ENCODE data around the gene NTSR1. TPM values are rescaled to one million over a fixed set of nuclear protein-coding genes. Genes with fewer than 3 reads are reported as not detected.

NTSR1 gene
- total and polyA plus RNA-seq, 3 experiments from 2014 or later: not detected

DNA sequence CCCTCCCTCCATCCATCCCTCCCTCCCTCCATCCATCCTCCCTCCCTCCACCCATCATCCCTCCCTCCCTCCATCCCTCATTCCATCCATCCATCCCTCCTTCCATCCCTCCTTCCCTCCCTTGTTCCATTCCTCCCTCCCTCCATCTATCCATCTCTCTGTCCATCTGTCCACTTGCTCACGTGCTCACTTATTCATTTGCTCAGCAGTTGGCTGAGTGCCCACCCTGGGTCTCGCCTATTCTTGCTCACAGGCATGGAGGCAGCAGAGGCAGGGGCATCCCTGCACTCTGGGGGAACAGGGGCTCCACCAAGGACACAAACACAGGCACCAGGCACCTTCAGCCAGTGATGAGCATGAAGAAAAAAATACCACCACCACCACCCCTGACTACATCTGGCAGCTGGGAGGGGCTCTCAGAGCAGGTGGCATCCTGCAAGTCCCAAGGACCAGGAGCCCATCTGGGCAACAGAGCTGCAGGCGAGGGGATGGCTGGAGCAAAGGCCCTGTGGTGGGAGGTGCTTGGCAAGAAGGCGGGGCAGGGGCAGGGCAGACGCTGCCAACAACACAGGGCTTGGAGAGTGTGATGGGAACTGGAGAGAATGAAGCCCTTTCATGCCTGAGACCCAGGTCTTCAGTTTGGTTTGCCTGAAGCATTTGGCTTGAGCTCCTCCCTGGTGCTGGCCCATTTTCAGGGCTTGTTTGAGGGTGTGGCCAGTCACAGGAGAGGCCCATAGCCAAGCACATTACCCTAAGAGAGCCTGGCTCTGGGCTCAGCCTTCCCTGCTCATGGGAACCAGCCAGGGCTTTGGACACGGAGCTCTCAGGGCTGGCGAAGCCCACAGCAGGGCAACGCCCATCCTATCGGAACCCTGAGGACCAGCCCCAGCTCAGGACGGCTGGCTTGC lies 47.4 kb downstream of the NTSR1 start:
- no peaks in the 10 kb centered on the region for H3K9me3 ChIP-seq (ENCODE audit: low read length)
- no peak overlapping the region for H3K4me3 ChIP-seq (ENCODE audit: low read length)
- Mint-ChIP-seq H3K4me1 (no peaks in the 10 kb centered on the region), H3K27me3 (peaks cover 13 to 24% of the 10 kb centered on the region in 2 donors), H3K9me3 (no peaks in the 10 kb centered on the region), H3K4me3 (no peak overlapping the region), H3K27ac (no peak overlapping the region), H3K36me3 (no peaks in the 10 kb centered on the region)
- no peaks in the 10 kb centered on the region for H3K27me3 ChIP-seq (ENCODE audit: insufficient read depth, low read length, poor library complexity, severe bottlenecking)
- CTCF ChIA-PET: no interaction called here
- H3K4me1 ChIP-seq (ENCODE audit: insufficient read depth, low read length): no peaks in the 10 kb centered on the region
- POLR2A ChIA-PET: no interaction called here
- H3K36me3 ChIP-seq (ENCODE audit: insufficient read depth, low read length): no peaks in the 10 kb centered on the region
- no peak for DNase-seq
- H3K27ac ChIP-seq (ENCODE audit: low read depth, low read length): no peak overlapping the region

DNA sequence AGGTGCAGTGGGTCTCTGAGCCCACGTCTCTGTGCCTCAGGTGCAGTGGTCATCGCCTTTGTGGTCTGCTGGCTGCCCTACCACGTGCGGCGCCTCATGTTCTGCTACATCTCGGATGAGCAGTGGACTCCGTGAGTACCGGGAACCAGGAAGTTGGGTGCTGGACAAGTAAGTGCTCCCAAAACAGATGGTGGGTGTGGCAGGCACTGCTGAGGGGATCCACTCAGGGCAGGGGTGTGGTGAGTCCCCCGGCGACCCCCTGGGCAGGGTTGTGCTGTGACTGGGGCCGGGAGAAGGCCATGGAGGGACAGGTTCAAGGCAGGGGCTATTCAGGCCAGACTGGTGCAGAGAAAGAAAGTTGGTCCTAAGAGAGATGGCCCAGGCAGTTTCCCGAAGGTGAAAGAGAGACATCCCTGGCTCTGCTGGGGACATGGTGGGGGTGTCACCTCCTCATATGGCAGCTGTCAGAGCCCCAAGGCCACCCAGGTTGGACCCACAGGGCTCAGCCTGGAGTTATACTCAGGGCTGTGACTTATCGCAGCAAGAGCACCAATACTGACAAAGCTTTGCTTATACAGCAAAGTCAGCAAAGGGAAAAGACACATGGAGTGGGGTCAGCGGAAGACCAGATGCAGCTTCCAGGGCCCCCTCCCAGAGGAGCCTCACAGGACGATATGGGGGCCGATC lies 49.7 kb downstream of the NTSR1 start:
- Histone ChIP-seq H3K4me1 (ENCODE audit: insufficient read depth, low read length) (no peaks in the 10 kb centered on the region), H3K4me3 (ENCODE audit: low read length) (no peak overlapping the region), H3K9me3 (ENCODE audit: low read length) (no peaks in the 10 kb centered on the region), H3K27ac (ENCODE audit: low read depth, low read length) (no peak overlapping the region), H3K36me3 (ENCODE audit: insufficient read depth, low read length) (no peaks in the 10 kb centered on the region), H3K27me3 (ENCODE audit: insufficient read depth, low read length, poor library complexity, severe bottlenecking) (no peaks in the 10 kb centered on the region)
- Mint-ChIP-seq H3K36me3 (no peaks in the 10 kb centered on the region), H3K27ac (peak overlapping the region in 1 of 8 donors; percentile 61), H3K4me3 (no peak overlapping the region), H3K4me1 (no peaks in the 10 kb centered on the region), H3K9me3 (no peaks in the 10 kb centered on the region), H3K27me3 (peaks cover 13 to 24% of the 10 kb centered on the region in 2 donors)
- ChIA-PET CTCF (no interaction called here), POLR2A (no interaction called here)
- DNase-seq: no peak

DNA sequence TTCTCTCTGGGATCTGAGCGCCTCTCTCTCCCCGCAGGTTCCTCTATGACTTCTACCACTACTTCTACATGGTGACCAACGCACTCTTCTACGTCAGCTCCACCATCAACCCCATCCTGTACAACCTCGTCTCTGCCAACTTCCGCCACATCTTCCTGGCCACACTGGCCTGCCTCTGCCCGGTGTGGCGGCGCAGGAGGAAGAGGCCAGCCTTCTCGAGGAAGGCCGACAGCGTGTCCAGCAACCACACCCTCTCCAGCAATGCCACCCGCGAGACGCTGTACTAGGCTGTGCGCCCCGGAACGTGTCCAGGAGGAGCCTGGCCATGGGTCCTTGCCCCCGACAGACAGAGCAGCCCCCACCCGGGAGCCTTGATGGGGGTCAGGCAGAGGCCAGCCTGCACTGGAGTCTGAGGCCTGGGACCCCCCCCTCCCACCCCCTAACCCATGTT lies 51.4 kb downstream of the NTSR1 start:
- Histone ChIP-seq H3K36me3 (ENCODE audit: insufficient read depth, low read length) (no peaks in the 10 kb centered on the region), H3K9me3 (ENCODE audit: low read length) (no peaks in the 10 kb centered on the region), H3K27me3 (ENCODE audit: insufficient read depth, low read length, poor library complexity, severe bottlenecking) (no peaks in the 10 kb centered on the region), H3K4me1 (ENCODE audit: insufficient read depth, low read length) (no peaks in the 10 kb centered on the region), H3K4me3 (ENCODE audit: low read length) (no peak overlapping the region), H3K27ac (ENCODE audit: low read depth, low read length) (no peak overlapping the region)
- Mint-ChIP-seq H3K4me3 (no peak overlapping the region), H3K9me3 (no peaks in the 10 kb centered on the region), H3K36me3 (no peaks in the 10 kb centered on the region), H3K27ac (no peak overlapping the region), H3K27me3 (peaks cover 13 to 24% of the 10 kb centered on the region in 2 donors), H3K4me1 (no peaks in the 10 kb centered on the region)
- ChIA-PET POLR2A (interaction anchor here (0.6 to 1.0 kb wide), 2 partner anchors 57 to 134 kb away, joined by 3 read pairs; no protein-coding TSS in a partner anchor), CTCF (no interaction called here)
- no peak for DNase-seq

DNA sequence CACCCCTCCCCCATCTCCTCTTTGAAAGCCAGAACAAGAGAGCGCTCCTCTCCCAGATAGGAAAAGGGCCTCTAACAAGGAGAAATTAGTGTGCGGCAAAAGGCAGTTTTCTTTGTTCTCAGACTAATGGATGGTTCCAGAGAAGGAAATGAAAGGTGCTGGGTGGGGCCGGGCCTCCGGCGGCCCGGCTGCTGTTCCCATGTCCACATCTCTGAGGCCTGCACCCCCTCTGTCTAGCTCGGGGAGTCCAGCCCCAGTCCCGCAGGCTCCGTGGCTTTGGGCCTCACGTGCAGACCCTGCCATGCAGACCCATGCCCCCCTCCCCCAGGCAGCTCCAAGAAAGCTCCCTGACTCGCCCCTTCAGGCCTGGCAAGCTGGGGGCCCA lies 51.8 kb downstream of the NTSR1 start:
- Mint-ChIP-seq H3K27ac (no peak overlapping the region), H3K4me3 (no peak overlapping the region), H3K36me3 (no peaks in the 10 kb centered on the region), H3K4me1 (no peaks in the 10 kb centered on the region), H3K9me3 (no peaks in the 10 kb centered on the region), H3K27me3 (peaks cover 13 to 24% of the 10 kb centered on the region in 2 donors)
- ChIA-PET CTCF (no interaction called here), POLR2A (interaction anchor here (0.6 kb wide), 2 partner anchors 31 to 135 kb away, joined by 3 to 4 read pairs; no protein-coding TSS in a partner anchor)
- H3K36me3 ChIP-seq (ENCODE audit: insufficient read depth, low read length): no peaks in the 10 kb centered on the region
- H3K4me3 ChIP-seq (ENCODE audit: low read length): no peak overlapping the region
- H3K27ac ChIP-seq (ENCODE audit: low read depth, low read length): no peak overlapping the region
- no peaks in the 10 kb centered on the region for H3K9me3 ChIP-seq (ENCODE audit: low read length)
- no peaks in the 10 kb centered on the region for H3K27me3 ChIP-seq (ENCODE audit: insufficient read depth, low read length, poor library complexity, severe bottlenecking)
- no peak for DNase-seq
- no peaks in the 10 kb centered on the region for H3K4me1 ChIP-seq (ENCODE audit: insufficient read depth, low read length)

DNA sequence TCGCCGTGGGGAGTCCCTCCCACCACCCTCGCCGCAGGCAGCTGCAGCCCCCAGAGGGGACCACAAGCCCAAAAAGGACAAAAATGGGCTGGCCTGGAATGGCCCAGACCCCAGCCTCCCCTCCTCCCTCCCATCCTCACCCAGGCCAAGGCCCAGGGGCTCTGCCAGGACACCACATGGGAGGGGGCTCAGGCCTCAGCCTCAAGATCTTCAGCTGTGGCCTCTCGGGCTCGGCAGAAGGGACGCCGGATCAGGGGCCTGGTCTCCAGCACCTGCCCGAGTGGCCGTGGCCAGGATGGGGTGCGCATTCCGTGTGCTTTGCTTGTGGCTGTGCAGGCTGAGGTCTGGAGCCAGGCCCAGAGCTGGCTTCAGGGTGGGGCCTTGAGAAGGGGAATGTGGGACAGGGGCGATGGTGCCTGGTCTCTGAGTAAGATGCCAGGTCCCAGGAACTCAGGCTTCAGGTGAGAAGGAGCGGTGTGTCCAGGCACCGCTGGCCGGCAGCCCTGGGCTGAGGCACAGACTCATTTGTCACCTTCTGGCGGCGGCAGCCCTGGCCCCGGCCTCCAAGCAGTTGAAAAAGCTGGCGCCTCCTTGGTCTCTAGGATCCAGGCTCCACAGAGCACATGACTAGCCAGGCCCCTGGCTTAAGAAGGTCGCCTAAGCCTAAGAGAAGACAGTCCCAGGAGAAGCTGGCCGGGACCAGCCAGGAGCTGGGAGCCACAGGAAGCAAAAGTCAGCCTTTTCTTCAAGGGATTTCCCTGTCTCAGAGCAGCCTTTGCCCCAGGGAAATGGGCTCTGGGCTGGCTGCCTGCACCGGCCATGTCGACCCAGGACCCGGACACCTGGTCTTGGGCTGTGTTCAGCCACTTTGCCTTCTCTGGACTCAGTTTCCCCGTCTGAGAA lies 52.5 kb downstream of the NTSR1 start:
- no peak overlapping the region for H3K27ac ChIP-seq (ENCODE audit: low read depth, low read length)
- no peaks in the 10 kb centered on the region for H3K9me3 ChIP-seq (ENCODE audit: low read length)
- no peaks in the 10 kb centered on the region for H3K36me3 Mint-ChIP-seq
- H3K4me3 Mint-ChIP-seq: no peak overlapping the region
- H3K9me3 Mint-ChIP-seq: no peaks in the 10 kb centered on the region
- no peak for DNase-seq
- H3K4me1 ChIP-seq (ENCODE audit: insufficient read depth, low read length): no peaks in the 10 kb centered on the region
- peaks cover 11 to 19% of the 10 kb centered on the region in 2 donors for H3K27me3 Mint-ChIP-seq
- no peaks in the 10 kb centered on the region for H3K4me1 Mint-ChIP-seq
- no peaks in the 10 kb centered on the region for H3K27me3 ChIP-seq (ENCODE audit: insufficient read depth, low read length, poor library complexity, severe bottlenecking)
- ChIA-PET CTCF (no interaction called here), POLR2A (interaction anchor here (0.6 kb wide), 1 partner anchor 32 kb away, joined by 4 read pairs; no protein-coding TSS in a partner anchor)
- H3K36me3 ChIP-seq (ENCODE audit: insufficient read depth, low read length): no peaks in the 10 kb centered on the region
- no peak overlapping the region for H3K27ac Mint-ChIP-seq
- H3K4me3 ChIP-seq (ENCODE audit: low read length): no peak overlapping the region

DNA sequence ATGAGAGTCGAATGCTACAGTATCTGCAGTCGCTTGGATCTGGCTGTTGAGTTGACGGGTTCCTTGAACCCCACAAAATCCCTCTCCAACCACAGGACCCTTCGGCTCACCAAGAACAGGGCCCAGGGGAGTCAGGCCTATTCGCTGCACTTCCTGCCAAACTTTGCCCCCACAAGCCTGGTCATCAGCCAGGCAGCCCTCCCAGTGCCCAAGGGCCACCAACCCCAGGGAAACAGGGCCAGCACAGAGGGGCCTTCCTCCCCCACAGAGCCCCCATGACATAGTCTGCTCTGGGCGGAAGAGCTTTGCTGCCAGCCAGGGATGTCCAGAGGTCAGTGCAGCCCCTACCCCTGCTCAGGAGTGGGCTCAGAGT lies 53.1 kb downstream of the NTSR1 start:
- Histone ChIP-seq H3K27me3 (ENCODE audit: insufficient read depth, low read length, poor library complexity, severe bottlenecking) (no peaks in the 10 kb centered on the region), H3K4me3 (ENCODE audit: low read length) (no peak overlapping the region), H3K4me1 (ENCODE audit: insufficient read depth, low read length) (no peaks in the 10 kb centered on the region), H3K27ac (ENCODE audit: low read depth, low read length) (no peak overlapping the region), H3K36me3 (ENCODE audit: insufficient read depth, low read length) (no peaks in the 10 kb centered on the region), H3K9me3 (ENCODE audit: low read length) (no peaks in the 10 kb centered on the region)
- ChIA-PET POLR2A (no interaction called here), CTCF (no interaction called here)
- H3K4me1 Mint-ChIP-seq: no peaks in the 10 kb centered on the region
- no peak overlapping the region for H3K4me3 Mint-ChIP-seq
- no peak for DNase-seq
- no peaks in the 10 kb centered on the region for H3K9me3 Mint-ChIP-seq
- no peak overlapping the region for H3K27ac Mint-ChIP-seq
- peaks cover 8 to 15% of the 10 kb centered on the region in 2 donors for H3K27me3 Mint-ChIP-seq
- H3K36me3 Mint-ChIP-seq: no peaks in the 10 kb centered on the region

DNA sequence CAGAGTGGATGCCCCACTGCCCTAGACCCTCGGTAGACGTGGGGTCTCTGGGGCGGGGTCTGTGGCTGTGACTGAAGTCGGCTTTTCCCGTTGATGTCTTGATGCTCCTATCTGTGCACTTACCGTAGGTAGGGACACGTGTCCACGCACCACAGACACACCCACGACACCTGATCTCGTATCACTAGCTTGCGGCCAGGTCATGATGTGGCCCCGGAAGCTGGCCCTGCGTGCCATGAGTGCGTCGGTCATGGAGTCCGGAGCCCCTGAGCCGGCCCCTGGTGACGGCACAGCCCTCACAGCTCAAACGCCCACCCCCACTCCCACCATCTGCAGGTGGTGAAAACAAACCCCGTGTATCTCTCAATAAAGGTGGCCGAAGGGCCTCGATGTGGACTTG lies 53.7 kb downstream of the NTSR1 start:
- no peak for DNase-seq
- H3K36me3 Mint-ChIP-seq: no peaks in the 10 kb centered on the region
- no peaks in the 10 kb centered on the region for H3K9me3 ChIP-seq (ENCODE audit: low read length)

More for the DNA sequence above, 53.7 kb downstream of the NTSR1 start:
- Mint-ChIP-seq H3K27me3 (peaks cover 3 to 9% of the 10 kb centered on the region in 2 donors), H3K4me1 (peaks cover 2 to 3% (median 2%) of the 10 kb centered on the region in 3 donors), H3K4me3 (no peak overlapping the region), H3K27ac (no peak overlapping the region), H3K9me3 (no peaks in the 10 kb centered on the region)
- ChIA-PET POLR2A (no interaction called here), CTCF (interaction anchor here (1.2 kb wide), 1 partner anchor 46 kb away, joined by 3 read pairs; no protein-coding TSS in a partner anchor)
- no peaks in the 10 kb centered on the region for H3K36me3 ChIP-seq (ENCODE audit: insufficient read depth, low read length)
- no peak overlapping the region for H3K4me3 ChIP-seq (ENCODE audit: low read length)
- H3K27me3 ChIP-seq (ENCODE audit: insufficient read depth, low read length, poor library complexity, severe bottlenecking): no peaks in the 10 kb centered on the region
- H3K27ac ChIP-seq (ENCODE audit: low read depth, low read length): no peak overlapping the region
- no peaks in the 10 kb centered on the region for H3K4me1 ChIP-seq (ENCODE audit: insufficient read depth, low read length)
